Measurements from ENCODE around the gene RASA3. TPM values are rescaled to one million over a fixed set of nuclear protein-coding genes. Genes with fewer than 3 reads are reported as not detected.

Gene RASA3
- total and polyA plus RNA-seq, 10 of the 15 experiments (the other 5 are each of a cell fraction or from before 2014, with no cell fraction given): 0.79 to 33.9 (median 17.6) TPM

DNA sequence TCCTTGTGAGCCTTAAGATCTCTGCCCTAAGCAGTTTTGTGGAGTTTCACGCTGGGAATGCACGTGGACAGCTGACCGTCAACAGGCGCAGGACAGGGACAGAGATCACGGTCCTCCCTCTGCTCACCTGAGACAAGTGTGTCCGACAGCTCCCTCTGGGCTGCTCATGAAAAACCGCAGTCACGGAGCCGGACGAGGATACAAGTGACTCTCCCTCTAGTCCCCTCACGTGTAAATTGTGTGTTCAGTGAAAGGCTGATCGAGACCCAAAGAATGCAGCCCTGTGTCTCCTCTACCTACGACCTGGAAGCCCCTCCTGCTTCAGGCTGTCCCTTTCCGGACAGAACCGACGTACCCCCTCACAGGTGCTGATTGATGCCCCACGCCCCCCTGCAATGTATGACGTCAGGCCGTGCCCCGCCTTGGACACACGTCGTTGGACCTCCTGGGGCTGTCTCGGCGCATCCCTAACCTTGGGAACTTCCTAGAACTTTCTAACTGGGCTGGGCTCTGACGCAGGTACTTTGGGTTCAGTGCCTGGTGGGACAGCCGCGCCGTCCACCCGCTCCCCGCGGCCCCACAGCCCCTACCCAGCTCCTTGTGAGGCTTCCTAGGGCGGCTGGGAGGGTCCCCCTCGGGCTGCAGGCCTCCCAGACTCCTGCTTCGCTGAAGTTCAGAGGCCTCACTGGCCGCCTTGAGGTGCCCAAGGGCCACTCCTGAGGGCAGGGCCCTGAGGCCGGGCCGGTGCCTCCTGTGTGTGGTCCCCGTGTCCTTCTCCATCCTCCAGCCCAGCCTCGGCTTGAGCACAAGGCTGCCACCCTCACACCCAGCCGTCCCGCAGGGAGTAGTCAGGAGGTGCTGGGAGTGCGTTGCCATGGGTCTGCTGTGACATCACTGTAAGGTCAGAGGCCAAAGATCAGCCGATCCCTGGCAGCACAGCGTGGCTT is 158.9 kb downstream of the RASA3 start, which contains the start of gene C13orf46:
C13orf46 (minus strand) TSS at position 859 of the 947 bp plus-strand sequence; CDS start at position 780, 79 bp downstream.
- no peaks in the 10 kb centered on the region for H3K79me2 ChIP-seq (ENCODE audit: control insufficient read depth, insufficient read depth, low read length)
- H2AFZ ChIP-seq (ENCODE audit: control insufficient read depth, low read depth, low read length): no peak within 1 kb of the TSS
- 92% methylated on average over 42 of the region's 44 CpGs for WGBS (ENCODE audit: insufficient coverage, insufficient replicate concordance, low lambda C conversion rate, missing lambda C conversion rate)
- intact Hi-C loops (cut with micrococcal nuclease; ENCODE audit: unreplicated experiment) (no loop called here), in situ Hi-C loops (cut with MboI) (loop anchor here (5.0 kb wide), 1 partner anchor 39 kb away; no protein-coding TSS in a partner anchor)
- ChIA-PET SMC1A (ENCODE audit: uncharacterized antibody, unreplicated experiment) (no interaction called here), POLR2A (no interaction called here), CTCF (no interaction called here), RAD21 (ENCODE audit: unreplicated experiment) (no interaction called here)
- H3K9ac ChIP-seq (ENCODE audit: control insufficient read depth, insufficient read depth, low read length): no peak within 1 kb of the TSS
- no peaks in the 10 kb centered on the region for H3K27me3 ChIP-seq (replicated peaks in 1 of 2; ENCODE audit: control insufficient read depth in 2 of 2, insufficient read depth in 2 of 2, low read length in 1 of 2)
- no peak within 1 kb of the TSS for H3K27ac ChIP-seq (ENCODE audit: control insufficient read depth, insufficient read depth)
- TF ChIP-seq PML (IDR thresholded peaks at IDR 0.05; ENCODE audit: low read length) (no peak), TARDBP (IDR thresholded peaks at IDR 0.05; ENCODE audit: borderline replicate concordance) (no peak), BCL11A (IDR thresholded peaks at IDR 0.05; ENCODE audit: low read depth, low read length) (no peak), POLR2A (IDR thresholded peaks at IDR 0.05; ENCODE audit: low read depth, low read length) (no peak), RELA (IDR thresholded peaks at IDR 0.05; ENCODE audit: borderline replicate concordance, partially characterized antibody) (no peak), HDAC2 (IDR thresholded peaks at IDR 0.05) (no peak), BRCA1 (IDR thresholded peaks at IDR 0.05; ENCODE audit: low read depth, low read length) (no peak), RCOR1 (conservative IDR thresholded peaks at IDR 0.05; ENCODE audit: low read depth, low read length) (no peak), WRNIP1 (IDR thresholded peaks at IDR 0.05; ENCODE audit: borderline replicate concordance, low read depth, low read length) (no peak), MEF2B (IDR thresholded peaks at IDR 0.05; ENCODE audit: partially characterized antibody, poor library complexity, severe bottlenecking) (no peak), SMAD5 (IDR thresholded peaks at IDR 0.05; ENCODE audit: low read depth) (no peak), NR2C2 (IDR thresholded peaks at IDR 0.05; ENCODE audit: borderline replicate concordance, control insufficient read depth, insufficient read length, low read depth) (no peak), ZZZ3 (IDR thresholded peaks at IDR 0.05; ENCODE audit: control insufficient read depth, insufficient read length, low read depth) (no peak), STAT1 (conservative IDR thresholded peaks at IDR 0.05) (no peak), DPF2 (IDR thresholded peaks at IDR 0.05) (no peak), MEF2A (IDR thresholded peaks at IDR 0.05; ENCODE audit: insufficient read depth, low read depth, low read length) (no peak)
- TF ChIP-seq, protein P1, sequence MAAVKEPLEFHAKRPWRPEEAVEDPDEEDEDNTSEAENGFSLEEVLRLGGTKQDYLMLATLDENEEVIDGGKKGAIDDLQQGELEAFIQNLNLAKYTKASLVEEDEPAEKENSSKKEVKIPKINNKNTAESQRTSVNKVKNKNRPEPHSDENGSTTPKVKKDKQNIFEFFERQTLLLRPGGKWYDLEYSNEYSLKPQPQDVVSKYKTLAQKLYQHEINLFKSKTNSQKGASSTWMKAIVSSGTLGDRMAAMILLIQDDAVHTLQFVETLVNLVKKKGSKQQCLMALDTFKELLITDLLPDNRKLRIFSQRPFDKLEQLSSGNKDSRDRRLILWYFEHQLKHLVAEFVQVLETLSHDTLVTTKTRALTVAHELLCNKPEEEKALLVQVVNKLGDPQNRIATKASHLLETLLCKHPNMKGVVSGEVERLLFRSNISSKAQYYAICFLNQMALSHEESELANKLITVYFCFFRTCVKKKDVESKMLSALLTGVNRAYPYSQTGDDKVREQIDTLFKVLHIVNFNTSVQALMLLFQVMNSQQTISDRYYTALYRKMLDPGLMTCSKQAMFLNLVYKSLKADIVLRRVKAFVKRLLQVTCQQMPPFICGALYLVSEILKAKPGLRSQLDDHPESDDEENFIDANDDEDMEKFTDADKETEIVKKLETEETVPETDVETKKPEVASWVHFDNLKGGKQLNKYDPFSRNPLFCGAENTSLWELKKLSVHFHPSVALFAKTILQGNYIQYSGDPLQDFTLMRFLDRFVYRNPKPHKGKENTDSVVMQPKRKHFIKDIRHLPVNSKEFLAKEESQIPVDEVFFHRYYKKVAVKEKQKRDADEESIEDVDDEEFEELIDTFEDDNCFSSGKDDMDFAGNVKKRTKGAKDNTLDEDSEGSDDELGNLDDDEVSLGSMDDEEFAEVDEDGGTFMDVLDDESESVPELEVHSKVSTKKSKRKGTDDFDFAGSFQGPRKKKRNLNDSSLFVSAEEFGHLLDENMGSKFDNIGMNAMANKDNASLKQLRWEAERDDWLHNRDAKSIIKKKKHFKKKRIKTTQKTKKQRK (IDR thresholded peaks at IDR 0.05; ENCODE audit: low read depth, low read length): no peak
- no peaks in the 10 kb centered on the region for H3K4me1 ChIP-seq (ENCODE audit: control insufficient read depth, insufficient read depth, low read length)
- no peaks in the 10 kb centered on the region; a peak in 1 of 4 replicates for H3K36me3 ChIP-seq (ENCODE audit: control insufficient read depth in 2 of 2, insufficient read depth in 2 of 2, low read length in 1 of 2)
- DNase-seq (ENCODE audit: low read depth, low spot score) (no peak), FAIRE-seq (no peak), ATAC-seq (no peak)
- no peak within 1 kb of the TSS for H3K4me3 ChIP-seq
- BruUV-seq (replicated peaks): no TSS peak
- no peaks in the 10 kb centered on the region for H4K20me1 ChIP-seq (ENCODE audit: control insufficient read depth, insufficient read depth)
- no peak within 1 kb of the TSS for H3K4me2 ChIP-seq (ENCODE audit: control insufficient read depth, insufficient read depth)
- H3K9me3 ChIP-seq (replicated peaks; ENCODE audit: control insufficient read depth, insufficient read depth, low read length): no peaks in the 10 kb centered on the region

Measured in GM12878 (cell line).